Neural cell (in vitro differentiated cells): ENCODE measurements around the gene ODF2.

Experiments used
- EP300 ChIP-seq: fragments of 450-650 bp; conservative IDR thresholded peaks from 2 replicates; pipeline ENCODE4 v1.6.1; 2014; ENCODE audit warnings: antibody characterized with exemption, mild to moderate bottlenecking, moderate library complexity; ENCODE audit not compliant: poor library complexity, severe bottlenecking
- EZH2 ChIP-seq: fragments of 200-600, 300-800 bp; shearing (Covaris generic), sonication (generic); IDR thresholded peaks from 2 replicates; pipeline ENCODE4 v1.6.1; 2014; ENCODE audit warnings: antibody characterized with exemption, low read length, borderline replicate concordance, mild to moderate bottlenecking; ENCODE audit not compliant: insufficient read depth, poor library complexity, severe bottlenecking
- MXI1 ChIP-seq: fragments of 450-650 bp; conservative IDR thresholded peaks from 2 replicates; pipeline ENCODE4 v1.6.1; 2014; ENCODE audit warnings: antibody characterized with exemption, mild to moderate bottlenecking; ENCODE audit not compliant: poor library complexity, severe bottlenecking
- REST ChIP-seq: IDR thresholded peaks from 2 replicates; pipeline ENCODE4 v1.6.1; 2012; ENCODE audit warnings: borderline replicate concordance
- SMC3 ChIP-seq: fragments of 450-650 bp; conservative IDR thresholded peaks from 2 replicates; pipeline ENCODE4 v1.6.1; 2014; ENCODE audit warnings: antibody characterized with exemption, mild to moderate bottlenecking, moderate library complexity; ENCODE audit not compliant: poor library complexity
- TF ChIP-seq, protein P1 (sequence below): fragments of 450-650 bp; IDR thresholded peaks from 2 replicates; pipeline ENCODE4 v1.5.1; 2014; ENCODE audit warnings: antibody characterized with exemption, mild to moderate bottlenecking, moderate library complexity; ENCODE audit not compliant: poor library complexity, severe bottlenecking

GRCh38 chr9:128409978-128410377, 45.8 kb upstream of the ODF2 start:
- TF ChIP-seq EZH2 (no peak), MXI1 (no peak), EP300 (no peak), REST (no peak), SMC3 (no peak)
- TF ChIP-seq, protein P1, sequence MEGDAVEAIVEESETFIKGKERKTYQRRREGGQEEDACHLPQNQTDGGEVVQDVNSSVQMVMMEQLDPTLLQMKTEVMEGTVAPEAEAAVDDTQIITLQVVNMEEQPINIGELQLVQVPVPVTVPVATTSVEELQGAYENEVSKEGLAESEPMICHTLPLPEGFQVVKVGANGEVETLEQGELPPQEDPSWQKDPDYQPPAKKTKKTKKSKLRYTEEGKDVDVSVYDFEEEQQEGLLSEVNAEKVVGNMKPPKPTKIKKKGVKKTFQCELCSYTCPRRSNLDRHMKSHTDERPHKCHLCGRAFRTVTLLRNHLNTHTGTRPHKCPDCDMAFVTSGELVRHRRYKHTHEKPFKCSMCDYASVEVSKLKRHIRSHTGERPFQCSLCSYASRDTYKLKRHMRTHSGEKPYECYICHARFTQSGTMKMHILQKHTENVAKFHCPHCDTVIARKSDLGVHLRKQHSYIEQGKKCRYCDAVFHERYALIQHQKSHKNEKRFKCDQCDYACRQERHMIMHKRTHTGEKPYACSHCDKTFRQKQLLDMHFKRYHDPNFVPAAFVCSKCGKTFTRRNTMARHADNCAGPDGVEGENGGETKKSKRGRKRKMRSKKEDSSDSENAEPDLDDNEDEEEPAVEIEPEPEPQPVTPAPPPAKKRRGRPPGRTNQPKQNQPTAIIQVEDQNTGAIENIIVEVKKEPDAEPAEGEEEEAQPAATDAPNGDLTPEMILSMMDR, result no peak
